Right forelimb (tissue), 1 donor: ENCODE results near the gene ZNF491.
"Not testable (repeated sequence)": the region's sequence is repeated elsewhere in the genome, so short reads cannot be mapped to it uniquely, and the experiment has no call there.

Source experiments
- DNase-seq: peaks from one replicate; pipeline ENCODE4 v3.0.0-alpha.2; 2018

The ZNF491 gene

GRCh38 chr19:11798391-11799330 lies at the start of gene ZNF491:
TSS of gene ZNF491 (plus strand) at chr19:11798523. CDS start at chr19:11805954, 7,431 bp downstream.
- peak; percentile 91 for DNase-seq

GRCh38 chr19:11749751-11750150 lies 48.6 kb upstream of the ZNF491 start:
- DNase-seq = no peak

GRCh38 chr19:11752244-11752736 lies 46.0 kb upstream of the ZNF491 start:
- DNase-seq = no peak

GRCh38 chr19:11754663-11755062 lies 43.7 kb upstream of the ZNF491 start:
- DNase-seq = no peak

GRCh38 chr19:11756965-11757364 lies 41.4 kb upstream of the ZNF491 start:
- DNase-seq = no peak

- no peak for DNase-seq
These were observed 38.5 kb upstream of the ZNF491 start for GRCh38 chr19:11759805-11760204.

GRCh38 chr19:11763117-11763516 lies 35.2 kb upstream of the ZNF491 start:
- DNase-seq = no peak

- no peak for DNase-seq
These were observed 34.7 kb upstream of the ZNF491 start for GRCh38 chr19:11763611-11764010.

- DNase-seq = peak; percentile 99
These were observed 31.4 kb upstream of the ZNF491 start, which contains the start of gene ZNF441 for GRCh38 chr19:11766597-11767591. TSS of gene ZNF441 (plus strand) at chr19:11767000. CDS start at chr19:11767194, 194 bp downstream.

GRCh38 chr19:11767633-11768133 lies 30.6 kb upstream of the ZNF491 start:
- DNase-seq = no peak

GRCh38 chr19:11769995-11770394 lies 28.3 kb upstream of the ZNF491 start:
- no peak for DNase-seq

- DNase-seq = not testable (repeated sequence)
These were observed 26.8 kb upstream of the ZNF491 start for GRCh38 chr19:11771520-11771919.

- not testable (repeated sequence) for DNase-seq
These were observed 21.7 kb upstream of the ZNF491 start for GRCh38 chr19:11776669-11777068.

- no peak for DNase-seq
These were observed 17.8 kb upstream of the ZNF491 start for GRCh38 chr19:11780431-11781020.

GRCh38 chr19:11781295-11782057 lies 16.8 kb upstream of the ZNF491 start:
- no peak for DNase-seq

GRCh38 chr19:11783767-11784166 lies 14.6 kb upstream of the ZNF491 start:
- no peak for DNase-seq

GRCh38 chr19:11784356-11784755 lies 14.0 kb upstream of the ZNF491 start:
- DNase-seq = no peak

- no peak for DNase-seq
These were observed 10.8 kb upstream of the ZNF491 start for GRCh38 chr19:11787536-11787935.

- DNase-seq = no peak
These were observed 5.4 kb upstream of the ZNF491 start for GRCh38 chr19:11792942-11793341.

GRCh38 chr19:11797491-11797890 lies 832 bp upstream of the ZNF491 start:
- DNase-seq = peak; percentile 91

- no peak for DNase-seq
These were observed 8.2 kb downstream of the ZNF491 start for GRCh38 chr19:11806354-11807098.
